Nephron (organoid): ENCODE measurements around the gene SHROOM1.
"Not testable (repeated sequence)": the region's sequence is repeated elsewhere in the genome, so short reads cannot be mapped to it uniquely, and the experiment has no call there.

ENCODE experiments used
- H3K27ac Mint-ChIP-seq, 3 experiments: 2 replicates each; pipeline ENCODE4 v1.8.0; 2020; ENCODE audit warnings: mixed read lengths in 3 of 3, mild to moderate bottlenecking in 2 of 3, moderate library complexity in 1 of 3
- H3K27me3 Mint-ChIP-seq: 2 replicates; pipeline ENCODE4 v1.8.0; 2021; ENCODE audit warnings: low read depth, mild to moderate bottlenecking, moderate library complexity, mixed read lengths
- H3K36me3 Mint-ChIP-seq: 2 replicates; pipeline ENCODE4 v1.8.0; 2020; ENCODE audit warnings: low read depth, mixed read lengths
- H3K4me1 Mint-ChIP-seq: 2 replicates; pipeline ENCODE4 v1.8.0; 2020; ENCODE audit warnings: mixed read lengths
- H3K4me3 Mint-ChIP-seq, 3 experiments: 2 replicates each; pipeline ENCODE4 v1.8.0; 2020; ENCODE audit warnings: mild to moderate bottlenecking in 3 of 3, mixed read lengths in 3 of 3, moderate library complexity in 2 of 3
- H3K9me3 Mint-ChIP-seq: 2 replicates; pipeline ENCODE4 v1.8.0; 2020; ENCODE audit warnings: mixed read lengths
- TF ChIP-seq, protein P1 (sequence below), 3 experiments: fragments of 200-600 bp; sonication (generic); IDR thresholded peaks; one replicate each; pipeline ENCODE4 v1.5.0; 2021; ENCODE audit warnings: antibody characterized with exemption in 3 of 3; ENCODE audit not compliant: unreplicated experiment in 3 of 3

SHROOM1 gene

DNA sequence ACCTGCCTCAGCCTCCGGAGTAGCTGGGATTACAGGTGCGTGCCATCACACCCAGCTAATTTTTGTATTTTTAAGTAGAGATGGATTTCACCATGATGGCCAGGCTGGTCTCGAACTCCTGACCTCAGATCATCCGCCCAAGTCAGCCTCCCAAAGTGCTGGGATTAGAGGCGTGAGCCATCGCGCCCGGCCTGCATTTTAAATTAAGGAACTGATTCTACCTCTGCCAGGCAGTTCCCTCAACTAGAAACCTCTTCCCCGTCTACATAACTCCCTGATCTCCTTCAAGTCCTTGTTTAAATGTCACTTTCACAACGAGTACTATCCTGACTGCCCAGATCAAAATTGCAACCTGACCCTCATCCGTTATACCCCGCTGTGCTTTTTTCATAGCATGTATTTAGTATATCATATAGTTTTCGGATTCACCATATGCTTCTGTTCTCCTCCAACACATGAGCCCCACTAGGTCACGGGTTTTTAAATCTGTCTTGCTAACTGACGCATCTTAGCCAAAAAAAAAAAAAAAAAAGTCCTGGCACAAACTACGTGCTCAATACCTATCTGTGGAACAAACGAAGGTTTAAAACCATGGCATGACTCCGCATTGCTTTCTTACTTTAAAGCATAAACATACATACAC, 18.2 kb downstream of the SHROOM1 start:
- no peaks in the 10 kb centered on the region for H3K36me3 Mint-ChIP-seq
- no peaks in the 10 kb centered on the region for H3K9me3 Mint-ChIP-seq
- TF ChIP-seq, protein P1, sequence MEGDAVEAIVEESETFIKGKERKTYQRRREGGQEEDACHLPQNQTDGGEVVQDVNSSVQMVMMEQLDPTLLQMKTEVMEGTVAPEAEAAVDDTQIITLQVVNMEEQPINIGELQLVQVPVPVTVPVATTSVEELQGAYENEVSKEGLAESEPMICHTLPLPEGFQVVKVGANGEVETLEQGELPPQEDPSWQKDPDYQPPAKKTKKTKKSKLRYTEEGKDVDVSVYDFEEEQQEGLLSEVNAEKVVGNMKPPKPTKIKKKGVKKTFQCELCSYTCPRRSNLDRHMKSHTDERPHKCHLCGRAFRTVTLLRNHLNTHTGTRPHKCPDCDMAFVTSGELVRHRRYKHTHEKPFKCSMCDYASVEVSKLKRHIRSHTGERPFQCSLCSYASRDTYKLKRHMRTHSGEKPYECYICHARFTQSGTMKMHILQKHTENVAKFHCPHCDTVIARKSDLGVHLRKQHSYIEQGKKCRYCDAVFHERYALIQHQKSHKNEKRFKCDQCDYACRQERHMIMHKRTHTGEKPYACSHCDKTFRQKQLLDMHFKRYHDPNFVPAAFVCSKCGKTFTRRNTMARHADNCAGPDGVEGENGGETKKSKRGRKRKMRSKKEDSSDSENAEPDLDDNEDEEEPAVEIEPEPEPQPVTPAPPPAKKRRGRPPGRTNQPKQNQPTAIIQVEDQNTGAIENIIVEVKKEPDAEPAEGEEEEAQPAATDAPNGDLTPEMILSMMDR (IDR thresholded peaks at IDR 0.05; ENCODE audit: unreplicated experiment in 3 of 3): no peak
- peaks cover 8% of the 10 kb centered on the region for H3K4me1 Mint-ChIP-seq
- H3K27me3 Mint-ChIP-seq: peaks cover 74% of the 10 kb centered on the region
- peak overlapping the region; percentile 79 to 83 (median 83) for H3K4me3 Mint-ChIP-seq
- H3K27ac Mint-ChIP-seq: no peak overlapping the region

GRCh38 chr5:132810605-132811004, 19.8 kb downstream of the SHROOM1 start:
- Mint-ChIP-seq H3K36me3 (no peaks in the 10 kb centered on the region), H3K27me3 (peaks cover 68% of the 10 kb centered on the region), H3K4me3 (no peak overlapping the region), H3K9me3 (no peaks in the 10 kb centered on the region), H3K27ac (no peak overlapping the region), H3K4me1 (peaks cover 8% of the 10 kb centered on the region)
- TF ChIP-seq, protein P1 (IDR thresholded peaks at IDR 0.05; ENCODE audit: unreplicated experiment in 3 of 3): no peak

DNA sequence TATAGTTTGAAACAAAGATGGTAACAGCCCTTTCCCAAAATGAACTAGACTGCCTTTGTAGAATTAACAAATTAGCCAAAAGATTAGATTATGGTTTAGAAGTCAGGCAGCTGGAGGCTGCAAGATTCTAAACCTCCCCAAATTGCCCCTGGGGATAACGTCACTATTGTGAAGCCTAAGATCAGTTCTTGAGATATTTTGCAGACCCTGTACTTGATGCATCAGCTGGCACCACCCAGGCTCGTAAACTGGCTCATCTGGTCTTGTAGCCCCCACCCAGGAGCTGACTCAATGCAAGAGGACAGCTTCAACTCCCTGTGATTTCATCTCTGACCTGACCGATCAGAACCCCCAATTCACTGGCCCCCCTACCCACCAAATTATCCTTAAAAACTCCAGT, 21.6 kb downstream of the SHROOM1 start:
- H3K36me3 Mint-ChIP-seq: no peaks in the 10 kb centered on the region
- H3K4me1 Mint-ChIP-seq: peaks cover 8% of the 10 kb centered on the region
- TF ChIP-seq, protein P1 (IDR thresholded peaks at IDR 0.05; ENCODE audit: unreplicated experiment in 3 of 3): no peak
- peaks cover 66% of the 10 kb centered on the region for H3K27me3 Mint-ChIP-seq
- H3K4me3 Mint-ChIP-seq: no peak overlapping the region
- no peak overlapping the region for H3K27ac Mint-ChIP-seq
- peaks cover 4% of the 10 kb centered on the region for H3K9me3 Mint-ChIP-seq

GRCh38 chr5:132808448-132808847, 22.0 kb downstream of the SHROOM1 start:
- no peak overlapping the region for H3K27ac Mint-ChIP-seq
- TF ChIP-seq, protein P1 (IDR thresholded peaks at IDR 0.05; ENCODE audit: unreplicated experiment in 3 of 3): no peak
- H3K4me1 Mint-ChIP-seq: peaks cover 8% of the 10 kb centered on the region
- H3K27me3 Mint-ChIP-seq: peaks cover 66% of the 10 kb centered on the region
- no peaks in the 10 kb centered on the region for H3K36me3 Mint-ChIP-seq
- no peak overlapping the region for H3K4me3 Mint-ChIP-seq
- peaks cover 4% of the 10 kb centered on the region for H3K9me3 Mint-ChIP-seq

GRCh38 chr5:132807163-132807838, 23.1 kb downstream of the SHROOM1 start:
- Mint-ChIP-seq H3K36me3 (no peaks in the 10 kb centered on the region), H3K27me3 (peaks cover 63% of the 10 kb centered on the region), H3K4me1 (peaks cover under 1% of the 10 kb centered on the region), H3K4me3 (peak overlapping the region in 1 of 3 experiments; percentile 5), H3K27ac (peak overlapping the region; percentile 42 to 76 (median 76)), H3K9me3 (peaks cover 4% of the 10 kb centered on the region)
- TF ChIP-seq, protein P1 (IDR thresholded peaks at IDR 0.05; ENCODE audit: unreplicated experiment in 3 of 3): peak in 2 of 3 experiments; percentile 15 to 24

DNA sequence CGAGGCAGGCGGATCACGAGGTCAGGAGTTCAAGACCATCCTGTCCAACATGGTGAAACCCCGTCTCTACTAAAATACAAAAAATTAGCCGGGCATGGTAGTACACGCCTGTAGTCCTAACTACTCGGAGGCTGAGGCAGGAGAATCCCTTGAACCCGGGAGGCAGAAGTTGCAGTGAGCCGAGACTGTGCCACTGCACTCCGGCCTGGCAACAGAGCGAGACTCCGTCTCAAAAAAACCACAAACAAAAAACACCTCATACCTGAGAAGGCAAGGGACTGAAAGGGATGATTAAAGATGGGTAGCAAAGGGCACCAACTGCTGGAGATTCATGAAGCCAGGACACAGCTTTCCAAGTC, 23.7 kb downstream of the SHROOM1 start:
- not testable (repeated sequence) for H3K4me3 Mint-ChIP-seq, H3K9me3 Mint-ChIP-seq, H3K36me3 Mint-ChIP-seq, H3K4me1 Mint-ChIP-seq
- Mint-ChIP-seq H3K27me3 (peaks cover 62% of the 10 kb centered on the region), H3K27ac (peak overlapping the region; percentile 42 to 76 (median 76))

GRCh38 chr5:132805872-132806271, 24.6 kb downstream of the SHROOM1 start:
- not testable (repeated sequence) for H3K4me1 Mint-ChIP-seq, H3K9me3 Mint-ChIP-seq, H3K36me3 Mint-ChIP-seq, H3K27ac Mint-ChIP-seq, H3K4me3 Mint-ChIP-seq
- H3K27me3 Mint-ChIP-seq: peaks cover 53% of the 10 kb centered on the region

GRCh38 chr5:132804219-132804618, 26.2 kb downstream of the SHROOM1 start:
- peaks cover 40% of the 10 kb centered on the region for H3K27me3 Mint-ChIP-seq
- H3K4me1 Mint-ChIP-seq, H3K4me3 Mint-ChIP-seq, H3K27ac Mint-ChIP-seq, H3K9me3 Mint-ChIP-seq, H3K36me3 Mint-ChIP-seq: not testable (repeated sequence)

DNA sequence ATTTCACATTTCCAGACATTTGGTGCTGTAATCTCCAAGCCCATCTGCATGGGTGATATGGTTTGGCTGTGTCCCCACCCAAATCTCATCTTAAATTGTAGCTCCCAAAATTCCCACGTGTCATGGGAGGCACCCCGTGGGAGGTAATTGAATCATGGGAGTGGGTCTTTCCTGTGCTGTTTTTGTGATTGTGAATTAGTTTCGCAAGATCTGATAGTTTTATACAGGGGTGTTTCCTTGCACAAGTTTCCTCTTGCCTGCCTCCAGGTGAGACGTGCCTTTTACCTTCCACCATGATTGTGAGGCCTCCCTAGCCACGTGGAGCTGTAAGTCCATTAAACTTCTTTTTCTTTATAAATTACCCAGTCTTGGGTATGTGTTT, 27.8 kb downstream of the SHROOM1 start:
- not testable (repeated sequence) for H3K9me3 Mint-ChIP-seq, H3K4me3 Mint-ChIP-seq, H3K36me3 Mint-ChIP-seq

More for the DNA sequence above, 27.8 kb downstream of the SHROOM1 start:
- H3K27me3 Mint-ChIP-seq: peaks cover 32% of the 10 kb centered on the region
- H3K4me1 Mint-ChIP-seq, H3K27ac Mint-ChIP-seq: not testable (repeated sequence)
